H9 (cell line): Measurements from ENCODE around the gene TXNDC11. TPM values are rescaled to one million over a fixed set of nuclear protein-coding genes. Genes with fewer than 3 reads are reported as not detected.

Experiments used
- DNase-seq: peaks from one replicate; pipeline ENCODE4 v3.0.0-alpha.2; 2017
- H2AFZ ChIP-seq: one replicate; pipeline ENCODE4 v1.6.1; 2013; ENCODE audit warnings: mild to moderate bottlenecking, low read length, control low read depth, moderate library complexity
- H2AK5ac ChIP-seq: 2 replicates; pipeline ENCODE4 v1.6.1; 2013; ENCODE audit warnings: low read length, control low read depth, mixed read lengths; ENCODE audit not compliant: insufficient read length
- H2BK120ac ChIP-seq: one replicate; pipeline ENCODE4 v1.6.1; 2013; ENCODE audit warnings: low read depth, mild to moderate bottlenecking, low read length, control low read depth, inconsistent platforms; ENCODE audit not compliant: poor library complexity, severe bottlenecking
- H2BK12ac ChIP-seq: 2 replicates; pipeline ENCODE4 v1.6.1; 2013; ENCODE audit warnings: low read length, control low read depth, mixed read lengths, low read depth; ENCODE audit not compliant: insufficient read length
- H2BK15ac ChIP-seq: 2 replicates; pipeline ENCODE4 v1.6.1; 2013; ENCODE audit warnings: low read depth, low read length, control low read depth
- H2BK20ac ChIP-seq: one replicate; pipeline ENCODE4 v1.6.1; 2013; ENCODE audit warnings: low read depth, mild to moderate bottlenecking, low read length, control low read depth, inconsistent platforms; ENCODE audit not compliant: poor library complexity, severe bottlenecking
- H2BK5ac ChIP-seq: 2 replicates; pipeline ENCODE4 v1.6.1; 2013; ENCODE audit warnings: low read length, control low read depth, mixed read lengths; ENCODE audit not compliant: insufficient read length
- H3K14ac ChIP-seq: 2 replicates; pipeline ENCODE4 v1.6.1; 2013; ENCODE audit warnings: low read length, control low read depth; ENCODE audit not compliant: insufficient read depth
- H3K18ac ChIP-seq: 2 replicates; pipeline ENCODE4 v1.6.1; 2013; ENCODE audit warnings: low read depth, mild to moderate bottlenecking, mixed read lengths, low read length, control low read depth; ENCODE audit not compliant: insufficient read length
- H3K23ac ChIP-seq: 2 replicates; pipeline ENCODE4 v1.6.1; 2013; ENCODE audit warnings: low read length, control low read depth, mixed read lengths, low read depth; ENCODE audit not compliant: insufficient read length
- H3K23me2 ChIP-seq: 2 replicates; pipeline ENCODE4 v1.6.1; 2013; ENCODE audit warnings: low read depth, mild to moderate bottlenecking, mixed read lengths, low read length, control low read depth; ENCODE audit not compliant: insufficient read length, poor library complexity, severe bottlenecking
- H3K27ac ChIP-seq: 2 replicates; pipeline ENCODE4 v1.5.1; 2013; ENCODE audit warnings: low read length, control low read depth, mixed read lengths, low read depth; ENCODE audit not compliant: insufficient read length
- H3K27me3 ChIP-seq: 2 replicates; pipeline ENCODE4 v1.6.1; 2013; ENCODE audit warnings: low read length, control low read depth, inconsistent platforms; ENCODE audit not compliant: insufficient read depth
- H3K4ac ChIP-seq: 2 replicates; pipeline ENCODE4 v1.6.1; 2013; ENCODE audit warnings: low read depth, mild to moderate bottlenecking, control low read depth, inconsistent platforms, low read length, moderate library complexity
- H3K4me1 ChIP-seq: 2 replicates; pipeline ENCODE4 v1.6.1; 2013; ENCODE audit warnings: low read length, control low read depth, inconsistent platforms; ENCODE audit not compliant: insufficient read depth
- H3K4me2 ChIP-seq: 2 replicates; pipeline ENCODE4 v1.6.1; 2013; ENCODE audit warnings: low read length, control low read depth, mixed read lengths; ENCODE audit not compliant: insufficient read length, insufficient read depth
- H3K56ac ChIP-seq: 2 replicates; pipeline ENCODE4 v1.6.1; 2013; ENCODE audit warnings: low read depth, mild to moderate bottlenecking, mixed read lengths, low read length, control low read depth; ENCODE audit not compliant: insufficient read length
- H3K79me1 ChIP-seq: 2 replicates; pipeline ENCODE4 v1.6.1; 2013; ENCODE audit warnings: low read depth, mild to moderate bottlenecking, moderate library complexity, low read length, control low read depth, inconsistent platforms; ENCODE audit not compliant: insufficient read depth, poor library complexity, severe bottlenecking
- H3K79me2 ChIP-seq: 2 replicates; pipeline ENCODE4 v1.6.1; 2013; ENCODE audit warnings: low read length, control low read depth, inconsistent platforms; ENCODE audit not compliant: insufficient read depth
- H3K9ac ChIP-seq: 2 replicates; pipeline ENCODE4 v1.6.1; 2013; ENCODE audit warnings: low read length, control low read depth, mixed read lengths; ENCODE audit not compliant: insufficient read length; ENCODE audit errors: extremely low read depth
- H3K9me3 ChIP-seq: one replicate; pipeline ENCODE4 v1.6.1; 2013; ENCODE audit warnings: low read depth, low read length, inconsistent platforms; ENCODE audit not compliant: control insufficient read depth
- H3T11ph ChIP-seq: one replicate; pipeline ENCODE4 v1.6.1; 2013; ENCODE audit warnings: mild to moderate bottlenecking, low read length, control low read depth, inconsistent platforms
- H4K20me1 ChIP-seq: one replicate; pipeline ENCODE4 v1.6.1; 2013; ENCODE audit not compliant: control insufficient read depth, insufficient read length, insufficient read depth
- H4K5ac ChIP-seq: 2 replicates; pipeline ENCODE4 v1.6.1; 2013; ENCODE audit warnings: low read depth, mild to moderate bottlenecking, mixed read lengths, low read length, control low read depth; ENCODE audit not compliant: insufficient read length
- H4K8ac ChIP-seq: replicated peaks from 2 replicates; pipeline ENCODE4 v1.6.1; 2013; ENCODE audit warnings: low read length, control low read depth, mixed read lengths, low read depth; ENCODE audit not compliant: insufficient read length
- H4K91ac ChIP-seq: 2 replicates; pipeline ENCODE4 v1.6.1; 2013; ENCODE audit warnings: low read depth, mild to moderate bottlenecking, moderate library complexity, mixed read lengths, low read length, control low read depth; ENCODE audit not compliant: insufficient read length
- H3K27ac Mint-ChIP-seq, 3 experiments: 2 replicates in 2 of 3; 3 replicates in 1 of 3; pipeline ENCODE4 v1.8.0; 2020 to 2021; ENCODE audit warnings: mixed read lengths in 3 of 3, mild to moderate bottlenecking in 1 of 3, moderate library complexity in 1 of 3
- H3K27me3 Mint-ChIP-seq: 2 replicates; pipeline ENCODE4 v1.8.0; 2021; ENCODE audit warnings: low read depth, mild to moderate bottlenecking, moderate library complexity, mixed read lengths
- H3K36me3 Mint-ChIP-seq, 3 experiments: 2 replicates in 2 of 3; 3 replicates in 1 of 3; pipeline ENCODE4 v1.8.0; 2020 to 2021; ENCODE audit warnings: low read depth in 3 of 3, mixed read lengths in 3 of 3; ENCODE audit not compliant: insufficient read depth in 1 of 3
- H3K4me1 Mint-ChIP-seq, 2 experiments: 2 replicates each; pipeline ENCODE4 v1.8.0; 2020; ENCODE audit warnings: mixed read lengths in 2 of 2
- H3K4me3 Mint-ChIP-seq, 2 experiments: 2 replicates in 1 of 2; 3 replicates in 1 of 2; pipeline ENCODE4 v1.8.0; 2020 to 2021; ENCODE audit warnings: mild to moderate bottlenecking in 2 of 2, mixed read lengths in 2 of 2, moderate library complexity in 1 of 2
- H3K9me3 Mint-ChIP-seq, 2 experiments: 2 replicates in 1 of 2; 3 replicates in 1 of 2; pipeline ENCODE4 v1.8.0; 2020; ENCODE audit warnings: mild to moderate bottlenecking in 2 of 2, mixed read lengths in 2 of 2, moderate library complexity in 1 of 2
- CTCF ChIP-seq: fragments of 200-600 bp; sonication (generic); conservative IDR thresholded peaks from 3 replicates; pipeline ENCODE4 v1.8.0; 2021; ENCODE audit warnings: antibody characterized with exemption, mild to moderate bottlenecking
- WGBS: extraction: QIAGEN DNeasy Blood & Tissue Kit; methylation state at CpG from one replicate; pipeline ENCODE4 v1.1.7; 2013; ENCODE audit warnings: missing lambda C conversion rate, low lambda C conversion rate, mixed read lengths; ENCODE audit not compliant: insufficient read length; ENCODE audit errors: extremely low coverage; 5-methylcytosine and 5-hydroxymethylcytosine counted together
- total RNA-seq: library from RNA; stranded (reverse); gene quantifications from 2 replicates; pipeline ENCODE4 v1.2.1, GENCODE V29; 2021

Gene TXNDC11
- total RNA-seq, 1 experiment from 2014 or later = 12.2 TPM

- Histone ChIP-seq H3K9me3 (no peaks in the 10 kb centered on the region), H2BK120ac (no peak overlapping the region), H2BK15ac (no peak overlapping the region), H3K79me2 (no peaks in the 10 kb centered on the region), H3K4me2 (no peak overlapping the region), H3K79me1 (no peaks in the 10 kb centered on the region), H4K5ac (no peak overlapping the region), H3T11ph (no peak overlapping the region), H2AK5ac (no peak overlapping the region), H3K56ac (no peak overlapping the region), H3K27ac (no peak overlapping the region), H4K20me1 (no peaks in the 10 kb centered on the region), H3K14ac (no peak overlapping the region), H2BK5ac (no peak overlapping the region), H2BK20ac (no peak overlapping the region), H3K23ac (no peak overlapping the region), H3K27me3 (no peaks in the 10 kb centered on the region), H2BK12ac (no peak overlapping the region), H3K4me1 (no peaks in the 10 kb centered on the region), H3K18ac (no peak overlapping the region), H4K91ac (no peak overlapping the region), H3K9ac (no peak overlapping the region), H2AFZ (no peak overlapping the region), H4K8ac (no peak overlapping the region), H3K23me2 (no peaks in the 10 kb centered on the region), H3K4ac (no peak overlapping the region)
- Mint-ChIP-seq H3K27me3 (no peaks in the 10 kb centered on the region), H3K4me1 (no peaks in the 10 kb centered on the region; a peak in 1 of 4 replicates), H3K9me3 (no peaks in the 10 kb centered on the region), H3K27ac (no peak overlapping the region), H3K36me3 (peaks cover 2 to 33% (median 12%) of the 10 kb centered on the region in 3 experiments; a peak in 5 of 7 replicates), H3K4me3 (no peak overlapping the region; a peak in 1 of 5 replicates)
- TF ChIP-seq CTCF = no peak
- no peak for DNase-seq
- WGBS = no CpG with 5 or more reads among the region's 5 CpGs
These were observed 24.8 kb downstream of the TXNDC11 start for GRCh38 chr16:11717811-11718210.
